OCI-LY7 (cell line): Measurements from ENCODE around the gene SPO11. TPM values are rescaled to one million over a fixed set of nuclear protein-coding genes. Genes with fewer than 3 reads are reported as not detected.
A peak's percentile ranks its signal among the peaks of the same experiment; 100 is the strongest.

Experiments
- BruUV-seq: library from RNA; stranded (reverse); fragments of 400-500 nt; replicated peaks from 2 replicates; lab custom pipeline; 2021; lab: Mats Ljungman, UMichigan
- CTCF ChIA-PET: fragments of 300-600 bp; sonication (Branson Sonifier 250); formaldehyde crosslinking; loops from one replicate; lab custom pipeline; 2022; ENCODE audit warnings: antibody characterized with exemption; ENCODE audit not compliant: unreplicated experiment; lab: Charles Lee
- POLR2A ChIA-PET: fragments of 300-600 bp; sonication (Branson Sonifier 250); formaldehyde crosslinking; loops from one replicate; lab custom pipeline; 2022; ENCODE audit warnings: antibody characterized with exemption; lab: Charles Lee
- DNase-seq: peaks from one replicate; pipeline ENCODE4 v3.0.0-alpha.2; 2015; ENCODE audit warnings: low spot score
- H2AFZ ChIP-seq: fragments of 200-600 bp; sonication (generic), shearing (Covaris generic); 2 replicates; pipeline ENCODE4 v1.6.1; 2014; ENCODE audit warnings: mild to moderate bottlenecking, antibody characterized with exemption, low read length, moderate library complexity
- H3K27ac ChIP-seq: fragments of 200-600 bp; sonication (generic); 2 replicates; pipeline ENCODE4 v1.5.1; 2014; ENCODE audit warnings: mixed run types, low read depth, mild to moderate bottlenecking, moderate library complexity, low read length, inconsistent platforms; ENCODE audit not compliant: poor library complexity, severe bottlenecking
- H3K36me3 ChIP-seq: fragments of 200-600 bp; sonication (generic); 2 replicates; pipeline ENCODE4 v1.6.1; 2014; ENCODE audit warnings: mild to moderate bottlenecking, antibody characterized with exemption, low read length, moderate library complexity, mixed read lengths; ENCODE audit not compliant: insufficient read depth
- H3K4me1 ChIP-seq: fragments of 200-600 bp; sonication (generic); 2 replicates; pipeline ENCODE4 v1.5.1; 2014; ENCODE audit warnings: mild to moderate bottlenecking, low read length; ENCODE audit not compliant: insufficient read depth, poor library complexity, severe bottlenecking
- H3K4me2 ChIP-seq: fragments of 200-600 bp; sonication (generic); 2 replicates; pipeline ENCODE4 v1.6.1; 2014; ENCODE audit warnings: mild to moderate bottlenecking, low read length
- H3K4me3 ChIP-seq: fragments of 200-600 bp; sonication (generic); 2 replicates; pipeline ENCODE4 v1.5.1; 2014; ENCODE audit warnings: mild to moderate bottlenecking, low read depth, low read length; ENCODE audit not compliant: poor library complexity, severe bottlenecking
- H3K79me2 ChIP-seq: fragments of 200-600 bp; sonication (generic); 2 replicates; pipeline ENCODE4 v1.6.1; 2016; ENCODE audit warnings: low read depth, mild to moderate bottlenecking, low read length, moderate library complexity, mixed read lengths; ENCODE audit not compliant: insufficient read depth
- H3K9me2 ChIP-seq: fragments of 200-600 bp; sonication (generic); 2 replicates; pipeline ENCODE4 v1.6.1; 2016; ENCODE audit warnings: mild to moderate bottlenecking, low read length, mixed read lengths; ENCODE audit not compliant: insufficient read depth
- H3K9me3 ChIP-seq: fragments of 200-600 bp; sonication (generic); 2 replicates; pipeline ENCODE4 v1.6.1; 2014; ENCODE audit warnings: mild to moderate bottlenecking, mixed run types, low read length, mixed read lengths
- H4K20me1 ChIP-seq: fragments of 200-600 bp; sonication (generic); 2 replicates; pipeline ENCODE4 v1.6.1; 2014; ENCODE audit warnings: mild to moderate bottlenecking, antibody characterized with exemption, low read length, moderate library complexity, mixed read lengths; ENCODE audit not compliant: insufficient read depth
- EZH2phosphoT487 ChIP-seq: fragments of 200-600 bp; sonication (generic); IDR thresholded peaks from 2 replicates; pipeline ENCODE4 v1.6.1; 2018; ENCODE audit warnings: low read depth, borderline replicate concordance, mild to moderate bottlenecking, mixed run types, antibody characterized with exemption, low read length, moderate library complexity, mixed read lengths
- intact Hi-C: fragments of 100-400 bp; cut with micrococcal nuclease; formaldehyde crosslinking; loops from one replicate; pipeline ENCODE4 v1.10.0; 2022; ENCODE audit not compliant: unreplicated experiment
- total RNA-seq, 2 experiments: library from RNA; depleted of rRNA in 1 of 2; stranded (reverse); fragments of >200 nt in 1 of 2; shearing (Covaris generic) in 1 of 2; gene quantifications; 2 replicates each; pipeline ENCODE4 v1.2.3, GENCODE V29; 2014 to 2022
- TF ChIP-seq, protein P1 (sequence below): fragments of 200-600 bp; sonication (generic); conservative IDR thresholded peaks from 2 replicates; pipeline ENCODE4 v1.5.1; 2014; ENCODE audit warnings: mild to moderate bottlenecking, antibody characterized with exemption, low read length, moderate library complexity, mixed read lengths

The SPO11 gene
- total RNA-seq, 2 experiments from 2014 or later = not detected

DNA sequence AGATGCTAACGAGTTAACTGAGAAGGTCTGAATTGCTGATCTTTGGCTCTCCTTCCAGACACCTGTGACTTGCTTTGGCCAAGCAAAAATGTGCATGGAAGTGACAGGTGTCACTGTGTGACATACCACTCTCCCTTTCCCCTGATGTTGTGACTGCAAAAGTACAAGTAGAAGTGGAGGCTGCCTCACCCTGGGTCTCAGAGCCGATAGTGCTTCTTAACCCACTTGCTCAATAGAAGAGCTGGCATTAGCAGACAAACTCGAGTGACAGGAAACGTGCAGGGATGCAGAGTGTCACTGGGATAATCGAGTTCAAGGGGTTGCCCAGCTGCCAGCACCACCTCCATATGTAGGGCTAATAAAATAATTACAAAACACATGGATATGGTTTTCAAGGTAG, 16.4 kb upstream of the SPO11 start:
- H3K4me1 ChIP-seq = peaks cover 84% of the 10 kb centered on the region
- H3K4me2 ChIP-seq = peak overlapping the region; percentile 3; the same call in 1 of the 2 replicates
- TF ChIP-seq, protein P1, sequence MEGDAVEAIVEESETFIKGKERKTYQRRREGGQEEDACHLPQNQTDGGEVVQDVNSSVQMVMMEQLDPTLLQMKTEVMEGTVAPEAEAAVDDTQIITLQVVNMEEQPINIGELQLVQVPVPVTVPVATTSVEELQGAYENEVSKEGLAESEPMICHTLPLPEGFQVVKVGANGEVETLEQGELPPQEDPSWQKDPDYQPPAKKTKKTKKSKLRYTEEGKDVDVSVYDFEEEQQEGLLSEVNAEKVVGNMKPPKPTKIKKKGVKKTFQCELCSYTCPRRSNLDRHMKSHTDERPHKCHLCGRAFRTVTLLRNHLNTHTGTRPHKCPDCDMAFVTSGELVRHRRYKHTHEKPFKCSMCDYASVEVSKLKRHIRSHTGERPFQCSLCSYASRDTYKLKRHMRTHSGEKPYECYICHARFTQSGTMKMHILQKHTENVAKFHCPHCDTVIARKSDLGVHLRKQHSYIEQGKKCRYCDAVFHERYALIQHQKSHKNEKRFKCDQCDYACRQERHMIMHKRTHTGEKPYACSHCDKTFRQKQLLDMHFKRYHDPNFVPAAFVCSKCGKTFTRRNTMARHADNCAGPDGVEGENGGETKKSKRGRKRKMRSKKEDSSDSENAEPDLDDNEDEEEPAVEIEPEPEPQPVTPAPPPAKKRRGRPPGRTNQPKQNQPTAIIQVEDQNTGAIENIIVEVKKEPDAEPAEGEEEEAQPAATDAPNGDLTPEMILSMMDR = no peak
- no peak for TF ChIP-seq EZH2phosphoT487
- H3K27ac ChIP-seq = no peak overlapping the region
- DNase-seq = no peak
- no peaks in the 10 kb centered on the region for H4K20me1 ChIP-seq
- no peaks in the 10 kb centered on the region for H3K9me2 ChIP-seq
- no peaks in the 10 kb centered on the region for H3K9me3 ChIP-seq
- ChIA-PET POLR2A (interaction anchor here (5.4 kb wide), 1 partner anchor 13 kb away, joined by 27 read pairs; no protein-coding TSS in a partner anchor), CTCF (no interaction called here)
- H3K79me2 ChIP-seq = no peaks in the 10 kb centered on the region
- intact Hi-C loops = no loop called here
- H3K4me3 ChIP-seq = no peak overlapping the region
- H3K36me3 ChIP-seq = no peaks in the 10 kb centered on the region
- H2AFZ ChIP-seq = peak overlapping the region; percentile 26; the same call in 1 of the 2 replicates
- no TSS peak for BruUV-seq

DNA sequence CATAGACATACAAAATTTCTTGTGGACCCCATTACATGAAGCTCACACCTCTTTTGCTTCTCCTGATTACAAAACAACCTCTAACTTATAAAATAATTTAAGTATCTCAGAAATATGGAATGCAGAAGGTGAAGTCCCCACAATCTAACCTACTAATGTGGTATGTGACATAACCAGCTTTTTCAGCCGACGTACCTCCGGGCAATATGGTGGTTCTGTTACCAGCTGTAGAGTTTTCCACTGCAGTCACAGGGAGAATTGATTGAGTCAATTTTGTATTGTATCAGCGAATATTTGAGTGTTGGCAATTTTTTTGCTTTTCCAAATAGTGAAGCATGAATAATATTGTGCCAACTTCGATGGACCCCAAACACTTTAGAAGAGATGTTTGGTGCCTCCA, 15.7 kb upstream of the SPO11 start:
- Histone ChIP-seq H3K4me3 (no peak overlapping the region), H3K4me1 (peaks cover 84% of the 10 kb centered on the region), H2AFZ (peak overlapping the region; percentile 26; the same call in 1 of the 2 replicates), H3K79me2 (no peaks in the 10 kb centered on the region), H4K20me1 (no peaks in the 10 kb centered on the region), H3K36me3 (no peaks in the 10 kb centered on the region), H3K4me2 (peak overlapping the region; percentile 69), H3K9me2 (no peaks in the 10 kb centered on the region), H3K9me3 (no peaks in the 10 kb centered on the region), H3K27ac (peak overlapping the region; percentile 95)
- no peak for TF ChIP-seq EZH2phosphoT487
- TF ChIP-seq, protein P1 = no peak
- BruUV-seq = no TSS peak
- POLR2A ChIA-PET = interaction anchor here (5.4 kb wide), 1 partner anchor 12 kb away, joined by 27 read pairs; no protein-coding TSS in a partner anchor
- intact Hi-C loops = no loop called here
- no peak for DNase-seq
- CTCF ChIA-PET = interaction anchor here (1.2 kb wide), 1 partner anchor 19 kb away, joined by 3 read pairs; no protein-coding TSS in a partner anchor
